HepG2 (cell line): Measurements from ENCODE around the gene NOTCH4. TPM values are rescaled to one million over a fixed set of nuclear protein-coding genes. Genes with fewer than 3 reads are reported as not detected.

Experiments used
- ARID4A ChIP-seq: sonication (generic); formaldehyde crosslinking; IDR thresholded peaks from 2 replicates; pipeline ENCODE4 v1.5.0; 2020; ENCODE audit warnings: mild to moderate bottlenecking, missing genetic modification reagents, borderline replicate concordance
- ARNT ChIP-seq: fragments of 450-650 bp; IDR thresholded peaks from 2 replicates; pipeline ENCODE4 v1.6.1; 2017
- ARNTL ChIP-seq: sonication (generic); formaldehyde crosslinking; IDR thresholded peaks from 2 replicates; pipeline ENCODE4 v1.4.0; 2020; ENCODE audit warnings: mild to moderate bottlenecking, missing genetic modification reagents
- CBX2 ChIP-seq, 2 experiments: fragments of 200-600 bp in 1 of 2; sonication (generic); formaldehyde crosslinking in 1 of 2; IDR thresholded peaks; 2 replicates each; pipeline versions ENCODE4 v1.7.0 to v1.8.1; 2018 to 2022; ENCODE audit warnings: low read depth in 2 of 2, low read length in 1 of 2, mild to moderate bottlenecking in 1 of 2, missing genetic modification reagents in 1 of 2
- FOXK2 ChIP-seq: fragments of 450-650 bp; IDR thresholded peaks from 2 replicates; pipeline ENCODE4 v1.6.1; 2016
- JUND ChIP-seq: sonication (generic); formaldehyde crosslinking; IDR thresholded peaks from 2 replicates; pipeline ENCODE4 v1.8.0; 2022; ENCODE audit warnings: mild to moderate bottlenecking, missing genetic modification reagents
- MXI1 ChIP-seq: IDR thresholded peaks from 3 replicates; pipeline ENCODE4 v1.6.1; 2012; ENCODE audit warnings: low read depth, low read length, inconsistent platforms, borderline replicate concordance
- MYPOP ChIP-seq: sonication (generic); formaldehyde crosslinking; IDR thresholded peaks from 2 replicates; pipeline ENCODE4 v1.8.1; 2023; ENCODE audit warnings: mild to moderate bottlenecking, moderate library complexity, missing genetic modification reagents
- NAIF1 ChIP-seq: sonication (generic); formaldehyde crosslinking; IDR thresholded peaks from 2 replicates; pipeline ENCODE4 v1.5.0; 2020; ENCODE audit warnings: mild to moderate bottlenecking, missing genetic modification reagents, borderline replicate concordance
- PRDM15 ChIP-seq: sonication (generic); formaldehyde crosslinking; IDR thresholded peaks from 2 replicates; pipeline ENCODE4 v1.4.0; 2020; ENCODE audit warnings: missing genetic modification reagents
- TEAD3 ChIP-seq: optimal IDR thresholded peaks from 2 replicates; pipeline ENCODE3; 2016; ENCODE audit warnings: borderline replicate concordance
- THAP11 ChIP-seq: IDR thresholded peaks from 2 replicates; pipeline ENCODE4 v1.6.1; 2016; ENCODE audit warnings: missing biosample characterization, missing genetic modification reagents
- ZFP37 ChIP-seq: sonication (generic); formaldehyde crosslinking; IDR thresholded peaks from 2 replicates; pipeline ENCODE4 v1.4.0; 2020; ENCODE audit warnings: missing genetic modification reagents, borderline replicate concordance
- ZNF263 ChIP-seq: sonication (generic); formaldehyde crosslinking; IDR thresholded peaks from 2 replicates; pipeline ENCODE4 v1.4.0; 2020; ENCODE audit warnings: missing genetic modification reagents
- ZNF354B ChIP-seq: sonication (generic); formaldehyde crosslinking; IDR thresholded peaks from 2 replicates; pipeline ENCODE4 v1.8.0; 2022; ENCODE audit warnings: mild to moderate bottlenecking, missing genetic modification reagents
- ZNF775 ChIP-seq: sonication (generic); formaldehyde crosslinking; IDR thresholded peaks from 2 replicates; pipeline ENCODE4 v1.4.0; 2020; ENCODE audit warnings: missing genetic modification reagents, mild to moderate bottlenecking, moderate library complexity, borderline replicate concordance
- ZNF781 ChIP-seq: sonication (generic); formaldehyde crosslinking; IDR thresholded peaks from 2 replicates; pipeline ENCODE4 v1.5.1; 2020; ENCODE audit warnings: borderline replicate concordance, mild to moderate bottlenecking, missing genetic modification reagents; ENCODE audit errors: not compliant biosample characterization
- ZNF788 ChIP-seq: sonication (generic); formaldehyde crosslinking; IDR thresholded peaks from 2 replicates; pipeline ENCODE4 v1.5.0; 2020; ENCODE audit warnings: mild to moderate bottlenecking, missing genetic modification reagents, borderline replicate concordance
- ZNF839 ChIP-seq: sonication (generic); formaldehyde crosslinking; IDR thresholded peaks from 2 replicates; pipeline ENCODE4 v1.4.0; 2020; ENCODE audit warnings: missing genetic modification reagents, mild to moderate bottlenecking, borderline replicate concordance
- polyA plus RNA-seq, 8 experiments: library from polyadenylated mRNA; depleted of rRNA in 3 of 8; stranded (reverse) in 7 of 8; unstranded in 1 of 8; fragments of >200 nt; fragmentation: Illumina TruSeq in 4 of 8; extraction: Trizol in 4 of 8; gene quantifications; 2 replicates each; pipeline versions ENCODE4 v1.2.1 to v1.2.3, GENCODE V29; 2011 to 2016; ENCODE audit warnings: low read depth in 4 of 8, missing spikeins in 1 of 8, mixed read lengths in 1 of 8; ENCODE audit not compliant: insufficient read depth in 1 of 8
- total RNA-seq, 5 experiments: library from RNA; depleted of rRNA; stranded (reverse); fragments of >200 nt; fragmentation: Illumina TruSeq; extraction: Trizol; gene quantifications; 2 replicates each; pipeline ENCODE4 v1.2.3, GENCODE V29; 2016; ENCODE audit warnings: low read depth in 1 of 5

Gene NOTCH4
- total and polyA plus RNA-seq, 2 of the 13 experiments (the other 11 are each of a cell fraction or from before 2014, with no cell fraction given), result 0.51 to 0.83 TPM

GRCh38 chr6:32190054-32190851 is 33.6 kb downstream of the NOTCH4 start, which contains the start of gene PBX2 (continued):
- peak; percentile 61; the same call in 1 of the 2 replicates for TF ChIP-seq ARID4A (CRISPR knock-in tag)
- TF ChIP-seq JUND, result no peak
- peak; percentile 48 for TF ChIP-seq TEAD3 (CRISPR knock-in tag)
- TF ChIP-seq ZFP37 (CRISPR knock-in tag), result 0 out of 2 replicates have a peak, but pooled peaks have one; percentile 19
- peak; percentile 99 for TF ChIP-seq ZNF263 (CRISPR knock-in tag)
- TF ChIP-seq MXI1, result peak; percentile 13; the same call in 1 of the 3 replicates
- TF ChIP-seq ARNT, result no peak
- 0 out of 2 replicates have a peak, but pooled peaks have one; percentile 26 for TF ChIP-seq FOXK2
- no peak for TF ChIP-seq ZNF839 (CRISPR knock-in tag)
- no peak for TF ChIP-seq ZNF775 (CRISPR knock-in tag)
- TF ChIP-seq THAP11 (CRISPR knock-in tag), result peak; percentile 53; the same call in 1 of the 2 replicates
- no peak for TF ChIP-seq ZNF354B
- no peak for TF ChIP-seq ARNTL (CRISPR knock-in tag)
- no peak for TF ChIP-seq NAIF1 (CRISPR knock-in tag)
- peak; percentile 75; the same call in 1 of the 2 replicates for TF ChIP-seq ZNF788
- TF ChIP-seq CBX2 (IDR thresholded peaks at IDR 0.05; ENCODE audit: low read depth, low read length), result no peak
- no peak for TF ChIP-seq CBX2 (CRISPR knock-in tag; IDR thresholded peaks at IDR 0.05; ENCODE audit: low read depth)
- 0 out of 2 replicates have a peak, but pooled peaks have one; percentile 18 for TF ChIP-seq MYPOP (CRISPR knock-in tag)
- TF ChIP-seq ZNF781, result no peak
- TF ChIP-seq PRDM15 (CRISPR knock-in tag), result peak; percentile 85
